Measurements from ENCODE around the gene EEFSEC.

Gene EEFSEC

GRCh38 chr3:128405554-128406277 lies 252.4 kb downstream of the EEFSEC start:
- H3K4me3 ChIP-seq (ENCODE audit: low read depth, low read length): no peak overlapping the region
- TF ChIP-seq CTCF (IDR thresholded peaks at IDR 0.05; ENCODE audit: low read depth, low read length): no peak

- no peak for TF ChIP-seq CTCF (IDR thresholded peaks at IDR 0.05; ENCODE audit: low read depth, low read length)
- no peak overlapping the region for H3K4me3 ChIP-seq (ENCODE audit: low read depth, low read length)
These were observed 254.0 kb downstream of the EEFSEC start for GRCh38 chr3:128407247-128407646.

- TF ChIP-seq CTCF (IDR thresholded peaks at IDR 0.05; ENCODE audit: low read depth, low read length): no peak
These were observed 254.9 kb downstream of the EEFSEC start for GRCh38 chr3:128408012-128408692.

GRCh38 chr3:128408693-128409623 lies 255.7 kb downstream of the EEFSEC start:
- no peak overlapping the region for H3K4me3 ChIP-seq (ENCODE audit: low read depth, low read length)
- no peak for TF ChIP-seq CTCF (IDR thresholded peaks at IDR 0.05; ENCODE audit: low read depth, low read length)

More at GRCh38 chr3:128408012-128408692, 254.9 kb downstream of the EEFSEC start:
- H3K4me3 ChIP-seq (ENCODE audit: low read depth, low read length): no peak overlapping the region

- H3K4me3 ChIP-seq (ENCODE audit: low read depth, low read length): no peak overlapping the region
- no peak for TF ChIP-seq CTCF (IDR thresholded peaks at IDR 0.05; ENCODE audit: low read depth, low read length)
These were observed 256.6 kb downstream of the EEFSEC start for GRCh38 chr3:128409624-128410581.

All from WI38 (cell line).